GM19193 (cell line): Measurements from ENCODE around the gene RGPD6.
"Not testable (repeated sequence)": the region's sequence is repeated elsewhere in the genome, so short reads cannot be mapped to it uniquely, and the experiment has no call there.

ENCODE experiments used
- POLR2A ChIP-seq: IDR thresholded peaks from 4 replicates; pipeline ENCODE4 v1.6.1; 2011; ENCODE audit not compliant: insufficient read depth, insufficient read length; ENCODE audit errors: extremely low read depth

Gene RGPD6

DNA sequence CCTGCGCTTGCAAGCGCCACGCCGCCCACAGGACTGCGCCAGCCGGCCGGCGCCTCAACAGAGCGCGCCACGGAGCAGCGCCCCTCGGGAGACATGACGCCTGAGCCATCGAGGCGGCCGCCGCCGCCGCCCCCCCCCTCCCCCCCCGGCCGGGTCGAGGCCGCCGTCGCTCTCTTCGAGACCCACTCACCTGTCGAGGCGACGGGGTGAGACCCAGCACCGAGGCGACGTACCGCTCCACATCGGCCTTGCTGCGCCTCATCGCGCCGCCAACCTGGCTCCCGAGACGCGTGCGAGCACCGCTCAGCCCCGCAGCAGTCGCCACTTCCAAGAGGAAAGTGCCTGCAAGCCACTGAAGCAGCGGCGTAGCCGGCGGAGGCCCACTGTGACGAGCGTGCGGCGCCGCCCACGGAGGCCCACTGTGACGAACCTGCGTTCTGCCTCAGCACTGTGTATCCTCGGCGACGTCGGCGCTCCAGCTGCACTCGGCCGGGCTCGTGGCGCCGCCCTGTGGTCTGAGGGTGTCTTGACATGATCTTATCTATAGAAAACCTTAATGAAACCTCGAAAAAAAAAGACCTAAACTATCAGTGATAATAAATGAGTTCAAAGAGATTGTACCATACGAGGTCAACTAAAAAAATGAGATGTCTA, at the start of gene RGPD6:
Gene RGPD6, minus strand, starts transcription at position 460 of the 654 bp plus-strand sequence. Its CDS starts 198 bp downstream, at position 262.
- TF ChIP-seq POLR2A, result not testable (repeated sequence)

GRCh38 chr2:110472171-110473058, 104.6 kb downstream of the RGPD6 start, which contains the start of gene LIMS4:
LIMS4 (minus strand) TSS chr2:110472816; CDS start chr2:110472778, 38 bp downstream.
- not testable (repeated sequence) for TF ChIP-seq POLR2A
